VCaP (cell line): Measurements from ENCODE around the gene RFWD3.

ENCODE experiments used
- H3K27ac ChIP-seq: fragments of 450-650 bp; 2 replicates; pipeline ENCODE4 v1.5.1; 2017
- CTCF ChIP-seq: fragments of 450-650 bp; conservative IDR thresholded peaks from 2 replicates; pipeline ENCODE4 v1.5.1; 2017; ENCODE audit warnings: mild to moderate bottlenecking, moderate library complexity

The RFWD3 gene

GRCh38 chr16:74575175-74575806 lies 91.4 kb downstream of the RFWD3 start:
- no peak overlapping the region for H3K27ac ChIP-seq
- TF ChIP-seq CTCF = no peak

- no peak overlapping the region for H3K27ac ChIP-seq
- TF ChIP-seq CTCF = no peak
These were observed 92.5 kb downstream of the RFWD3 start for GRCh38 chr16:74574146-74574545.

GRCh38 chr16:74573622-74574021 lies 93.1 kb downstream of the RFWD3 start:
- TF ChIP-seq CTCF = no peak
- H3K27ac ChIP-seq = no peak overlapping the region
